ENCODE data around the gene RFC5. TPM values are rescaled to one million over a fixed set of nuclear protein-coding genes. Genes with fewer than 3 reads are reported as not detected.
A peak's percentile ranks its signal among the peaks of the same experiment; 100 is the strongest.

Gene RFC5
- total and polyA plus RNA-seq, 2 of the 13 experiments (the other 11 are each of a cell fraction or from before 2014, with no cell fraction given), result 16.8 to 51.4 TPM

- TF ChIP-seq SAP130 (CRISPR knock-in tag; IDR thresholded peaks at IDR 0.05; ENCODE audit: low read depth) (peak; percentile 61), RARA (CRISPR knock-in tag; IDR thresholded peaks at IDR 0.05) (peak; percentile 25; the same call in 1 of the 2 replicates), KAT8 (CRISPR knock-in tag; IDR thresholded peaks at IDR 0.05) (peak; percentile 42; the same call in 1 of the 2 replicates), THAP11 (CRISPR knock-in tag; IDR thresholded peaks at IDR 0.05) (no peak; the same call in 1 of the 2 replicates), ZBTB33 (CRISPR knock-in tag; IDR thresholded peaks at IDR 0.05) (0 out of 2 replicates have a peak, but pooled peaks have one; percentile 47), ADNP (CRISPR knock-in tag; IDR thresholded peaks at IDR 0.05) (no peak), ZFP90 (CRISPR knock-in tag; IDR thresholded peaks at IDR 0.05; ENCODE audit: borderline replicate concordance) (no peak), SSRP1 (CRISPR knock-in tag; IDR thresholded peaks at IDR 0.05) (0 out of 2 replicates have a peak, but pooled peaks have one; percentile 32), XRCC5 (optimal IDR thresholded peaks at IDR 0.05; ENCODE audit: low read length) (peak; percentile 65), IRX3 (CRISPR knock-in tag; IDR thresholded peaks at IDR 0.05; ENCODE audit: borderline replicate concordance, low read depth) (no peak), RNF2 (conservative IDR thresholded peaks at IDR 0.05; ENCODE audit: low read depth) (no peak), ZC3H13 (CRISPR knock-in tag; IDR thresholded peaks at IDR 0.05) (no peak), POGZ (CRISPR knock-in tag; IDR thresholded peaks at IDR 0.05) (peak; percentile 74), HOXA3 (CRISPR knock-in tag; IDR thresholded peaks at IDR 0.05) (peak; percentile 39; the same call in 1 of the 2 replicates), CEBPG (CRISPR knock-in tag; IDR thresholded peaks at IDR 0.05) (peak; percentile 2; the same call in 1 of the 2 replicates), RCOR2 (CRISPR knock-in tag; IDR thresholded peaks at IDR 0.05) (no peak), ZNF251 (CRISPR knock-in tag; IDR thresholded peaks at IDR 0.05) (no peak), SMAD1 (CRISPR knock-in tag; IDR thresholded peaks at IDR 0.05; ENCODE audit: borderline replicate concordance, low read depth) (no peak), GATAD2A (CRISPR knock-in tag; IDR thresholded peaks at IDR 0.05) (peak; percentile 33; the same call in 1 of the 2 replicates), NRL (CRISPR knock-in tag; IDR thresholded peaks at IDR 0.05; ENCODE audit: borderline replicate concordance) (no peak), NFYC (CRISPR knock-in tag; IDR thresholded peaks at IDR 0.05) (no peak), ARID5B (CRISPR knock-in tag; IDR thresholded peaks at IDR 0.05) (peak; percentile 51), ZMYM4 (CRISPR knock-in tag; IDR thresholded peaks at IDR 0.05) (peak; percentile 96), TOPORS (CRISPR knock-in tag; IDR thresholded peaks at IDR 0.05) (no peak), FOXK1 (CRISPR knock-in tag; IDR thresholded peaks at IDR 0.05; ENCODE audit: borderline replicate concordance, low read depth) (0 out of 2 replicates have a peak, but pooled peaks have one; percentile 34), ZNF276 (CRISPR knock-in tag; IDR thresholded peaks at IDR 0.05; ENCODE audit: low read depth) (no peak)
These were observed 38.6 kb downstream of the RFC5 start (continued) for GRCh38 chr12:118055144-118055557.
